ENCODE data around the gene FAM241A.

- TF ChIP-seq CTCF (IDR thresholded peaks at IDR 0.05), result peak in 1 of 7 experiments; percentile 26
- TF ChIP-seq POLR2A (IDR thresholded peaks at IDR 0.05), result no peak
Observed at GRCh38 chr4:112145790-112146501, 692 bp downstream of the FAM241A start.

Data from body of pancreas (tissue), 4 donors.